HEK293 (cell line): Measurements from ENCODE around the gene NCOA3.

Experiments
- OSR2 ChIP-seq: fragments of 450-650 bp; formaldehyde crosslinking; IDR thresholded peaks from 2 replicates; pipeline ENCODE4 v1.5.1; 2016; ENCODE audit warnings: missing biosample characterization, missing genetic modification characterization
- PRDM1 ChIP-seq: fragments of 450-650 bp; formaldehyde crosslinking; IDR thresholded peaks from 2 replicates; pipeline ENCODE4; 2016; ENCODE audit warnings: missing biosample characterization, missing genetic modification characterization
- PRDM2 ChIP-seq: fragments of 450-650 bp; formaldehyde crosslinking; IDR thresholded peaks from 2 replicates; pipeline ENCODE4 v1.5.1; 2016; ENCODE audit warnings: missing biosample characterization, missing genetic modification characterization, borderline replicate concordance
- REST ChIP-seq: fragments of 450-650 bp; formaldehyde crosslinking; IDR thresholded peaks from 2 replicates; pipeline ENCODE4 v1.5.1; 2016; ENCODE audit warnings: missing biosample characterization, missing genetic modification characterization
- SALL2 ChIP-seq: fragments of 450-650 bp; formaldehyde crosslinking; IDR thresholded peaks from 2 replicates; pipeline ENCODE4 v1.5.0; 2017; ENCODE audit warnings: missing biosample characterization, mild to moderate bottlenecking, missing genetic modification characterization, borderline replicate concordance
- ZBTB1 ChIP-seq: fragments of 450-650 bp; formaldehyde crosslinking; IDR thresholded peaks from 2 replicates; pipeline ENCODE4 v1.5.1; 2016; ENCODE audit warnings: missing biosample characterization, missing genetic modification characterization
- ZBTB21 ChIP-seq: fragments of 450-650 bp; formaldehyde crosslinking; IDR thresholded peaks from 2 replicates; pipeline ENCODE4 v1.5.1; 2017; ENCODE audit warnings: missing biosample characterization, missing genetic modification characterization
- ZBTB8A ChIP-seq: fragments of 450-650 bp; formaldehyde crosslinking; IDR thresholded peaks from 2 replicates; pipeline ENCODE4 v1.5.1; 2016; ENCODE audit warnings: missing biosample characterization, missing genetic modification characterization
- ZNF155 ChIP-seq: fragments of 450-650 bp; formaldehyde crosslinking; IDR thresholded peaks from 2 replicates; pipeline ENCODE4 v1.5.1; 2016; ENCODE audit warnings: missing biosample characterization, missing genetic modification characterization
- ZNF174 ChIP-seq: fragments of 450-650 bp; formaldehyde crosslinking; IDR thresholded peaks from 2 replicates; pipeline ENCODE4 v1.5.0; 2017; ENCODE audit warnings: missing biosample characterization, mild to moderate bottlenecking, missing genetic modification characterization
- ZNF214 ChIP-seq: fragments of 450-650 bp; formaldehyde crosslinking; IDR thresholded peaks from 2 replicates; pipeline ENCODE4 v1.5.1; 2017; ENCODE audit warnings: missing biosample characterization, mild to moderate bottlenecking, missing genetic modification characterization, borderline replicate concordance
- ZNF26 ChIP-seq: fragments of 450-650 bp; formaldehyde crosslinking; IDR thresholded peaks from 2 replicates; pipeline ENCODE4 v1.5.1; 2016; ENCODE audit warnings: missing biosample characterization, missing genetic modification characterization
- ZNF302 ChIP-seq: fragments of 450-650 bp; formaldehyde crosslinking; IDR thresholded peaks from 2 replicates; pipeline ENCODE4 v1.5.1; 2016; ENCODE audit warnings: missing biosample characterization, missing genetic modification characterization, low read depth
- ZNF311 ChIP-seq: fragments of 450-650 bp; formaldehyde crosslinking; IDR thresholded peaks from 2 replicates; pipeline ENCODE4 v1.5.1; 2017; ENCODE audit warnings: missing biosample characterization, missing genetic modification characterization, borderline replicate concordance
- ZNF324 ChIP-seq: fragments of 450-650 bp; formaldehyde crosslinking; IDR thresholded peaks from 2 replicates; pipeline ENCODE4 v1.5.1; 2016; ENCODE audit warnings: missing biosample characterization, missing genetic modification characterization
- ZNF350 ChIP-seq: fragments of 450-650 bp; formaldehyde crosslinking; IDR thresholded peaks from 2 replicates; pipeline ENCODE4 v1.5.0; 2017; ENCODE audit warnings: missing biosample characterization, mild to moderate bottlenecking, missing genetic modification characterization
- ZNF473 ChIP-seq: fragments of 450-650 bp; formaldehyde crosslinking; IDR thresholded peaks from 2 replicates; pipeline ENCODE4 v1.5.1; 2017; ENCODE audit warnings: missing biosample characterization, missing genetic modification characterization
- ZNF596 ChIP-seq: fragments of 450-650 bp; IDR thresholded peaks from 2 replicates; pipeline ENCODE4 v1.5.0; 2018; ENCODE audit warnings: missing biosample characterization, mild to moderate bottlenecking, missing genetic modification characterization, moderate library complexity
- ZNF629 ChIP-seq: fragments of 450-650 bp; formaldehyde crosslinking; IDR thresholded peaks from 2 replicates; pipeline ENCODE4 v1.5.1; 2017; ENCODE audit warnings: missing biosample characterization, missing genetic modification characterization
- ZNF654 ChIP-seq: fragments of 450-650 bp; formaldehyde crosslinking; IDR thresholded peaks from 2 replicates; pipeline ENCODE4 v1.5.1; 2016; ENCODE audit warnings: low read depth, missing biosample characterization, missing genetic modification characterization
- ZNF692 ChIP-seq: fragments of 450-650 bp; formaldehyde crosslinking; IDR thresholded peaks from 2 replicates; pipeline ENCODE4 v1.5.1; 2016; ENCODE audit warnings: missing biosample characterization, missing genetic modification characterization
- TF ChIP-seq, protein P1 (sequence below): fragments of 450-650 bp; formaldehyde crosslinking; IDR thresholded peaks from 2 replicates; pipeline ENCODE4 v1.5.1; 2016; ENCODE audit warnings: missing biosample characterization, missing genetic modification characterization
- TF ChIP-seq, protein P2 (sequence below): fragments of 450-650 bp; formaldehyde crosslinking; IDR thresholded peaks from 2 replicates; pipeline ENCODE4 v1.5.1; 2016; ENCODE audit warnings: missing biosample characterization, missing genetic modification characterization

NCOA3 gene

DNA sequence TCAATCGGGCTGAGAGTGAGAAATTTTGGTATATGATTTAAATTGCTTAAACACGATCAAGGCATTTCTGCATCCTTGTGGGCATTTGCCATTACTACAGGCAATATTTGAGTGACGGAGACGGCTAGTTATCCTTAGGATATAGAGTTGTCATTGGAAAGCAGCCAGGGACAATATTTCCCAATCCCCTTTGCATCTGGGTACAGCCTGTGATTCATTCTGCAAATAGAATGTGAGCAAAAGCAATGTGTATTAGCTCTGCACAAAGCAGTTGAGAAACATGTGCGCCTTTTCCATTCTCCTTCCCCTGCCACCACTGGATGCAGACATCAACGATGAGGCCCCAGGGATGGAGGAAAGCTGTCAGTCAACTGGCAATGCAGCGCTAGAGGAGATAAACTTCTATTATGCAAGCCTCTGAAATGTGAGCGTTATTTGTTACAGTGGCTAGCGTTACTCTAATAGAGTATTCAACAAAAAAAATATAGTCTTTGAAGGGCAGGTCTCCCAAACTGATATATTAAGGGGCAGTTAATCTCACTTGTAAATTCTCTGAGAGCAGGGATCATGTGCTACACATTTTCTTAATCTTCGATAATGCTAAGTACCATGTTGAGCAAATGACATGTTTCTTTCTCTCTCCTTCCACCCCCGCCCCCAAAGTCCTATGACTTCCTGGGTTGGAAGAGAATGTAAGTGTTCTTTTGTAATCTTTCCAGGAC, 37.1 kb upstream of the NCOA3 start (continued):
- TF ChIP-seq PRDM2 (no peak), ZNF214 (tag by site-specific recombination) (no peak), PRDM1 (peak; percentile 44; the same call in 1 of the 2 replicates), ZBTB1 (tag by site-specific recombination) (no peak), ZNF302 (tag by site-specific recombination) (no peak), ZNF324 (tag by site-specific recombination) (0 out of 2 replicates have a peak, but pooled peaks have one; percentile 24), ZNF629 (tag by site-specific recombination) (peak; percentile 68; the same call in 1 of the 2 replicates), ZNF692 (tag by site-specific recombination) (0 out of 2 replicates have a peak, but pooled peaks have one; percentile 48), ZNF26 (tag by site-specific recombination) (no peak), ZNF473 (tag by site-specific recombination) (no peak), ZNF654 (tag by site-specific recombination) (peak; percentile 13; the same call in 1 of the 2 replicates), ZNF596 (no peak), REST (no peak), ZBTB21 (tag by site-specific recombination) (no peak), ZBTB8A (tag by site-specific recombination) (no peak), SALL2 (tag by site-specific recombination) (no peak), ZNF350 (tag by site-specific recombination) (no peak), ZNF155 (tag by site-specific recombination) (no peak), OSR2 (tag by site-specific recombination) (no peak), ZNF311 (tag by site-specific recombination) (no peak), ZNF174 (tag by site-specific recombination) (no peak)
- TF ChIP-seq, protein P1, sequence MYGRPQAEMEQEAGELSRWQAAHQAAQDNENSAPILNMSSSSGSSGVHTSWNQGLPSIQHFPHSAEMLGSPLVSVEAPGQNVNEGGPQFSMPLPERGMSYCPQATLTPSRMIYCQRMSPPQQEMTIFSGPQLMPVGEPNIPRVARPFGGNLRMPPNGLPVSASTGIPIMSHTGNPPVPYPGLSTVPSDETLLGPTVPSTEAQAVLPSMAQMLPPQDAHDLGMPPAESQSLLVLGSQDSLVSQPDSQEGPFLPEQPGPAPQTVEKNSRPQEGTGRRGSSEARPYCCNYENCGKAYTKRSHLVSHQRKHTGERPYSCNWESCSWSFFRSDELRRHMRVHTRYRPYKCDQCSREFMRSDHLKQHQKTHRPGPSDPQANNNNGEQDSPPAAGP (tag by site-specific recombination): no peak
- TF ChIP-seq, protein P2, sequence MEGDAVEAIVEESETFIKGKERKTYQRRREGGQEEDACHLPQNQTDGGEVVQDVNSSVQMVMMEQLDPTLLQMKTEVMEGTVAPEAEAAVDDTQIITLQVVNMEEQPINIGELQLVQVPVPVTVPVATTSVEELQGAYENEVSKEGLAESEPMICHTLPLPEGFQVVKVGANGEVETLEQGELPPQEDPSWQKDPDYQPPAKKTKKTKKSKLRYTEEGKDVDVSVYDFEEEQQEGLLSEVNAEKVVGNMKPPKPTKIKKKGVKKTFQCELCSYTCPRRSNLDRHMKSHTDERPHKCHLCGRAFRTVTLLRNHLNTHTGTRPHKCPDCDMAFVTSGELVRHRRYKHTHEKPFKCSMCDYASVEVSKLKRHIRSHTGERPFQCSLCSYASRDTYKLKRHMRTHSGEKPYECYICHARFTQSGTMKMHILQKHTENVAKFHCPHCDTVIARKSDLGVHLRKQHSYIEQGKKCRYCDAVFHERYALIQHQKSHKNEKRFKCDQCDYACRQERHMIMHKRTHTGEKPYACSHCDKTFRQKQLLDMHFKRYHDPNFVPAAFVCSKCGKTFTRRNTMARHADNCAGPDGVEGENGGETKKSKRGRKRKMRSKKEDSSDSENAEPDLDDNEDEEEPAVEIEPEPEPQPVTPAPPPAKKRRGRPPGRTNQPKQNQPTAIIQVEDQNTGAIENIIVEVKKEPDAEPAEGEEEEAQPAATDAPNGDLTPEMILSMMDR (tag by site-specific recombination): no peak; the same call in 1 of the 2 replicates
